Stimulated activated CD4-positive, alpha-beta T cell treated with anti-CD3 and anti-CD28 coated beads, Interleukin-12 subunit alpha, Interleukin-12 subunit beta, amount 100 ng/mL, for 48 hours (primary cell): Measurements from ENCODE around the gene KRT6C.

Experiments used
- DNase-seq, 3 donors: peaks; one replicate each; pipeline ENCODE4 v3.0.0-alpha.2; 2020; ENCODE audit warnings: low read depth in 2 of 3, low spot score in 1 of 3

The KRT6C gene

DNA sequence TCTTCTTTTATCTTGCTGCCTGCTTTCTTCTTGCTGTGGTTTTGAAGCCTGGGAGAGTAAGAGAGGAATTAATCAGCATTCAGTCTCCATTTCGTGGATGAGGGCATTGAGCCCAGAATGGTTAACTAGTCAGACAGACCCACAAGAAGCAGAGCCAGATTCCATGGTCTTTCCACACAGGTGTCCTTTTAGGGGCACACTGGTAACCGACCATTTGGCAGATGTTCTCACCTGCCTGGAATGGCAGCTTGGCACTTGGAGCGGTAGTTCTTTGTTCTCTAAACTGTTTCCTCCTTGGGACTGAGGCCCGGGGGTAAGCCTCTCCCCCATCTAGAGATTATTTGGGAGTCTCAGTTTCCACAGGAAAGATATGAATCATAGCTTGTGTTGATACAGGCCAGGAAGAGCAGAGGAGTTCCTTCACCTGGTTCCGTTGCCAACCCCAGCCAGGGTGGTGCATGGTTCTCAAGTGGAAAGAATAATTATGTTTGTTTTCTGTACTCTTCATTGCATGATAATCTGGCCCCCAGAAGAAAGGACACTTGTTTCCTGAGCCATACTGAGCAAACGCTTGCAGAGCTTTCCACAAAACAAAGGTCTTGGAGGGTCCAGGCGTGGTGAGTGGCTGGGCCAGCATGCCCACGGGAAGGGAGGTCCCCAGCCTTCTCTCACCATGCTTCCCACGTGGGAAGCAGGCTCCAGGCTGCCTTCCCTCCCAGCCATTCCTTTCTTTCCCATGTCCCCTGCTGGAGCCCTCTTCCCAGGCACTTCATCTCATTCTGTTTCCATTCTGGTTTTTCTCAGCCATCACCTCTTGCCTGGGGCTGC lies 37.4 kb downstream of the KRT6C start:
- no peak for DNase-seq

GRCh38 chr12:52435659-52435999 lies 38.0 kb downstream of the KRT6C start:
- DNase-seq: no peak

GRCh38 chr12:52434760-52435530 lies 38.7 kb downstream of the KRT6C start:
- DNase-seq: no peak

DNA sequence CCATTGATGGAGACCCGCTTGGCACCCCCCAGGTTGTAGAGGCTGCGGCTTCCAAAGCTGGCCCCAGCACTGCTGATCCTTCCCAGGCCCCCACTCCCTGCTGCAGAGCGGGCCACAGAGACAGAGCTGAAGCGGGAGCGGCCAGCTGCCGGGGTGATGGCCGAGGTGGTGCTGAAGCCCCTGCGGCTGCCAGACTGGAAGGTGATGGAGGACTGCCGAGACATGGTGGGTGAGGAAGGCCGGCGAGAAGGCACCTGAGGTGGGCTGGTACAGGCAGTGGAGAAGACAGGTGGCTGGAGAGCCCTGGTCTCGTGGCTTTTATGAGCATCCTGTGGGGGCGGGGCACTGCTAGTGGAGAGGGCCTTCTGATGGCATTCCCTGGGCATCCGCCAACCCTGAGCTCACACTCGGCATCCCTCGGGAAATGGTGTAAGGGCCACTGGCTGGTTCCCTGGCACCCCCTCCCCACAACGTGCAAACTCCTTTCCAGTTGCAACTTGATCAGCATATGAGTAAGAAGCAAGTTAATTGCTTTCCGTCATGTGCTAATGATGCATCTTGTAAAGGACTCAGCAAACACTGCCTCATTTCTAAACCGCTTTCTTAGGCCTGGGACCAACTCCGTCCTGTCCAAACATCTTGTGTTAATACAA lies 39.4 kb downstream of the KRT6C start, which contains the start of gene KRT75:
KRT75 (minus strand) TSS at position 291 of the 653 bp plus-strand sequence; CDS start at position 224, 67 bp downstream.
- no peak for DNase-seq

DNA sequence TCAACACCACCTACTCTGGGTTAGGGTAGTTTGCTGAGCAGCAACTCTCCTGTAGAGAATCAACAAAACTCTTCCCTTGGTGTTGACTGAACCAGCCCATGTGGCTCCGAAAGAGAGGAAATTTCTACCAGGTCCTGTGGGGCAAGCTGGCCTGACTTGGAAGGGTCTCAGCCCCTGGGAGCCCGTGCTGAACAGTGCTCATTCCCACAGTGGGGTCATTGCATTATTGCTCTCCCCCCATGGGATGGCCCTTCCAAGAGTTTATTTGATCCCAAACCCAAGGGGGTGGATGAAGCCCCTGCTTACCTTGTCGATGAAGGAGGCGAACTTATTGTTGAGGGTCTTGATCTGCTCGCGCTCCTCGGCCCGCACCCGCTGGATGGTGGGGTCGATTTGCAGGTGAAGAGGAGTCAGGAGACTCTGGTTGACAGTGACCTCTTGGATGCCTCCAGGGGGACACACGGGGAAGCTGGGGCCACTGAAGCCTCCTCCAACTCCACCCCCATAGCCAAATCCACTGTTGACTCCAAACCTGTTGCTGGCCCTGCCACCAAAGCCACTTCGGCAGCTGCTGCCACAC lies 40.0 kb downstream of the KRT6C start:
- no peak for DNase-seq

- no peak for DNase-seq
These were observed 40.9 kb downstream of the KRT6C start for GRCh38 chr12:52432559-52433207.

DNA sequence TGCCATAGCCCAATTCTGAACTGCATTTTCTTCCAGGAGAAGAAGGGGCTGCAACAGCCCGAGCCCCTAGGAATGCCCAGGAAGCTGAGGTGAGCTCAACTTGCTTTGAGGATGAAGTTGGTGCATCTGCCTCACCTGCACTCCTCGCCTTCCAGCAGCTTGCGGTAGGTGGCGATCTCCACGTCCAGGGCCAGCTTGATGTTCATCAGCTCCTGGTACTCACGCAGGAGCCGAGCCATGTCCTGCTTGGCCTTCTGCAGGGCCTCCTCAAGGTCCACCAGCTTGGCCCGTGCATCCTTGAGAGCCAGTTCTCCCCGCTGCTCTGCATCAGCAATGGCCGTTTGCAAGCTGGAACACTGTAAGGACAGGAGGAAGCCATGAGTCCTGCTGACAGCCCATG lies 45.5 kb downstream of the KRT6C start:
- no peak for DNase-seq

DNA sequence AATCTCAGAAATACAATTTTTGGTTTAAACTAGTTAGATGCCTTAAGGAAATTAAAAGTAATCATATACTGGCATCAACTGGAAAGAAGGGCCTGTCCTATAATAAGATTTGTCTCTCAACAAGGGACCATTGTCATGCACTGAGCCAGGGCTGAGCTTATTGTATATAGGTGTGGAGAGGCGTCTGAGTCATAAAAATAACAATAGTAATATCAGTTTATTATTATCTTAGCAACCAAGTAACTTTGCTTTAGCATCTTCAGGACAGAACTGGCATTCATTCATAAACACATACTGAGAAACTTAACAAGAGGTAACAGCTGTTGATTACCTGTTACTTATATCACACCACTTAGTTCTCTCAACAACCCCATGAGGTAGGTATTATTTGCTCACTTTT lies 46.5 kb downstream of the KRT6C start:
- DNase-seq: no peak

GRCh38 chr12:52426034-52426433 lies 47.6 kb downstream of the KRT6C start:
- DNase-seq: no peak

DNA sequence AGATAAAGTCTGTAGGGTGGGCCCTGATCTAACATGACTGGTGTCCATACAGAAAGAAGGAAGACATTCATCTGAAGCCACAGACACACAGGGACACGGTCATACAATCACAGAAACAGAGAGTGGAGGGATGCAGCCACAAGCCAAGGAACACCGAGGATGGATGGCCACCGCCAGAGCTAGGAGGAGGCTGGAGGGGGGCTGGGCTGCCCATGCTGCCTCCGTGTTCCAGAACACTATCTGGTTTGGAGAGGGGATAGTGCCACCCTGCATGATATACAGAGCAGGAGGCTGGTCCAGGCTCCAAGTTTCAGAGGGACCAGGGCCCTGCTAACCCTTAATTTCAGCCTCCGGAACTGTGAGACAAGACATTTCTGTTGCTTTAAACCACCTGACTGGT lies 48.1 kb downstream of the KRT6C start:
- no peak for DNase-seq

- DNase-seq: no peak
These were observed 49.7 kb downstream of the KRT6C start for GRCh38 chr12:52423661-52424500.

DNA sequence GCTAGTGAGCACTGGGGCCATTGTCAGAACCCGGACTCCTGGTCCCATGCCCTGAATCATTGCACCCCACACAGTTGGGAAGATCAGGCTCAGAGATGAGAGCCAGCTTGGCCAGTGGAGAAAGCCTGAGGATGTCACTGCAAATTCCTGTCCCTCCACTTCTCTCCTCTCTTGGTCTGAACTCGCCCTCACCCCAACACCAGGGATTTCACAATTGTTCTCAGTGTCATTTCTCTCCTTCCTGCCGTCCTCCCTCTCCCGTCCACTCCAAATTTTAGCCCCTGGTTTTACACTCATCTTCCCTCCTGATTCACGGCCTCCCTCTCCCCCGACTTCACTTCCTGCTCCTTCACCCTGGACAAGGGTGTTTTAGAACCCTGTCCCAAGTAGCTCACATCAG lies 50.6 kb downstream of the KRT6C start:
- DNase-seq: no peak

DNA sequence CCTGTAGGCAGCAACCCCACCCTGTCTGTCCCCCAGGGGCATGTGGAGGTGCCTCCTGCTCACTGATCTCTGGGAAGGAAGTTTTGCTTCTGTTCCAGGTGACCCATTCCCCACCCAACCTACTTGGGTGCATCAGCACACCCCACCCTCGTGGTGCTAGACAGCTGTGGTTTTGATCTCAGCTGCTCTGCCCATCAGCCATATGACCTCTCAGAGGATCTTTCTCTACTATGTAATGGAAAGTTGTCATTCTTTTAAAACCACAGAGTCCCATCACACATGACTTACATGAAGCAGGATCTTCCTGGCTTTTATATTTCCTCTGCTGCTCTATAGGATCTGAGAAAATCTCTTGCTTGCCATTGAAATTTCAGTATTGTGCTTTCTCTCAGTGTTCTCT lies 53.9 kb downstream of the KRT6C start:
- no peak for DNase-seq

GRCh38 chr12:52418576-52419110 lies 55.0 kb downstream of the KRT6C start:
- no peak for DNase-seq
